H1 (cell line): ENCODE measurements around the gene MYO7B.

Experiments
- JUND ChIP-seq: IDR thresholded peaks from 2 replicates; pipeline ENCODE4 v1.6.1; 2011; ENCODE audit warnings: mild to moderate bottlenecking, improper control_type of control experiment, low read length
- MAX ChIP-seq: IDR thresholded peaks from 2 replicates; pipeline ENCODE4 v1.6.1; 2012; ENCODE audit warnings: inconsistent platforms

- TF ChIP-seq JUND (no peak), MAX (no peak)
Observed at GRCh38 chr2:127630864-127631540, 95.5 kb downstream of the MYO7B start.
